NCI-H2107 treated with DMSO at 0.1 percent for 48 hours (cell line): ENCODE measurements around the gene AOPEP.

ENCODE experiments used
- DNase-seq: peaks from one replicate; lab custom pipeline; 2025; ENCODE audit not compliant: unreplicated experiment; lab: John Stamatoyannopoulos, UW

AOPEP gene

GRCh38 chr9:95053611-95054570, 327.4 kb downstream of the AOPEP start:
- DNase-seq, result no peak

- no peak for DNase-seq
Measured at GRCh38 chr9:95055334-95055850, 328.9 kb downstream of the AOPEP start.

GRCh38 chr9:95055851-95056551, 329.5 kb downstream of the AOPEP start:
- peak; percentile 53 for DNase-seq

- peak; percentile 37 for DNase-seq
Measured at GRCh38 chr9:95057101-95057500, 330.6 kb downstream of the AOPEP start.

GRCh38 chr9:95058121-95058785, 331.8 kb downstream of the AOPEP start:
- DNase-seq, result no peak

- peak; percentile 39 for DNase-seq
Measured at GRCh38 chr9:95058795-95059386, 332.4 kb downstream of the AOPEP start.

- DNase-seq, result no peak
Measured at GRCh38 chr9:95060234-95060633, 333.7 kb downstream of the AOPEP start.

- no peak for DNase-seq
Measured at GRCh38 chr9:95060916-95061315, 334.4 kb downstream of the AOPEP start.

- DNase-seq, result no peak
Measured at GRCh38 chr9:95061916-95062595, 335.6 kb downstream of the AOPEP start.

GRCh38 chr9:95062596-95063065, 336.1 kb downstream of the AOPEP start:
- no peak for DNase-seq

GRCh38 chr9:95063300-95063699, 336.8 kb downstream of the AOPEP start:
- DNase-seq, result no peak

GRCh38 chr9:95065224-95065623, 338.7 kb downstream of the AOPEP start:
- no peak for DNase-seq

GRCh38 chr9:95067057-95067456, 340.6 kb downstream of the AOPEP start:
- no peak for DNase-seq

- no peak for DNase-seq
Measured at GRCh38 chr9:95067897-95068296, 341.4 kb downstream of the AOPEP start.

- DNase-seq, result no peak
Measured at GRCh38 chr9:95070549-95071021, 344.1 kb downstream of the AOPEP start.

GRCh38 chr9:95071450-95071849, 345.0 kb downstream of the AOPEP start:
- DNase-seq, result no peak

GRCh38 chr9:95071925-95072324, 345.4 kb downstream of the AOPEP start:
- no peak for DNase-seq

GRCh38 chr9:95073042-95073607, 346.6 kb downstream of the AOPEP start:
- no peak for DNase-seq

- DNase-seq, result no peak
Measured at GRCh38 chr9:95073918-95074317, 347.4 kb downstream of the AOPEP start.

GRCh38 chr9:95074632-95075031, 348.1 kb downstream of the AOPEP start:
- DNase-seq, result no peak
